MV-4-11 (cell line): ENCODE results near the gene KRT86.
"Not testable (repeated sequence)": the region's sequence is repeated elsewhere in the genome, so short reads cannot be mapped to it uniquely, and the experiment has no call there.

Experiments used
- DNase-seq: peaks from one replicate; lab custom pipeline; 2025; lab: John Stamatoyannopoulos, UW

The KRT86 gene

GRCh38 chr12:52336641-52337040 is 62.2 kb downstream of the KRT86 start:
- no peak for DNase-seq

GRCh38 chr12:52337054-52337453 is 62.6 kb downstream of the KRT86 start:
- DNase-seq, result no peak

- no peak for DNase-seq
Observed at GRCh38 chr12:52338241-52338960, 64.0 kb downstream of the KRT86 start.

GRCh38 chr12:52341066-52341580 is 66.7 kb downstream of the KRT86 start:
- no peak for DNase-seq

- no peak for DNase-seq
Observed at GRCh38 chr12:52342781-52343490, 68.5 kb downstream of the KRT86 start.

GRCh38 chr12:52343550-52343949 is 69.1 kb downstream of the KRT86 start:
- no peak for DNase-seq

- DNase-seq, result no peak
Observed at GRCh38 chr12:52344111-52344510, 69.7 kb downstream of the KRT86 start.

GRCh38 chr12:52345041-52345440 is 70.6 kb downstream of the KRT86 start:
- not testable (repeated sequence) for DNase-seq

GRCh38 chr12:52346593-52346992 is 72.1 kb downstream of the KRT86 start:
- DNase-seq, result no peak

GRCh38 chr12:52347016-52347415 is 72.6 kb downstream of the KRT86 start:
- DNase-seq, result no peak

GRCh38 chr12:52347551-52348510 is 73.4 kb downstream of the KRT86 start:
- DNase-seq, result no peak

GRCh38 chr12:52349196-52349595 is 74.8 kb downstream of the KRT86 start:
- DNase-seq, result no peak

- DNase-seq, result no peak
Observed at GRCh38 chr12:52350021-52350620, 75.7 kb downstream of the KRT86 start.

- DNase-seq, result no peak
Observed at GRCh38 chr12:52350786-52351185, 76.3 kb downstream of the KRT86 start.

- no peak for DNase-seq
Observed at GRCh38 chr12:52351196-52352059, 77.0 kb downstream of the KRT86 start.

- DNase-seq, result no peak
Observed at GRCh38 chr12:52352951-52353350, 78.5 kb downstream of the KRT86 start.

GRCh38 chr12:52353766-52354165 is 79.3 kb downstream of the KRT86 start:
- DNase-seq, result no peak

- DNase-seq, result no peak
Observed at GRCh38 chr12:52354200-52354599, 79.8 kb downstream of the KRT86 start.

- no peak for DNase-seq
Observed at GRCh38 chr12:52355176-52355575, 80.7 kb downstream of the KRT86 start.

- no peak for DNase-seq
Observed at GRCh38 chr12:52356031-52356761, 81.8 kb downstream of the KRT86 start.
